Activated naive CD8-positive, alpha-beta T cell treated with anti-CD3 and anti-CD28 coated beads, Interleukin-2, amount 50 U/mL, for 16 hours (primary cell): ENCODE measurements around the gene BRSK1.
A peak's percentile ranks its signal among the peaks of the same experiment; 100 is the strongest.

ENCODE experiments used
- DNase-seq: peaks from one replicate; pipeline ENCODE4 v3.0.0-alpha.2; 2020; ENCODE audit warnings: low read depth, low spot score

The BRSK1 gene

GRCh38 chr19:55283548-55284377 is at the start of gene BRSK1:
Gene BRSK1 (plus strand): TSS chr19:55283997. CDS start chr19:55284443, 446 bp downstream.
- peak; percentile 9 for DNase-seq

GRCh38 chr19:55238030-55238429 is 45.8 kb upstream of the BRSK1 start:
- DNase-seq: no peak

GRCh38 chr19:55239004-55239403 is 44.8 kb upstream of the BRSK1 start:
- no peak for DNase-seq

- DNase-seq: no peak
Observed at GRCh38 chr19:55240713-55241020, 43.1 kb upstream of the BRSK1 start.

GRCh38 chr19:55241143-55241934 is 42.5 kb upstream of the BRSK1 start:
- no peak for DNase-seq

- no peak for DNase-seq
Observed at GRCh38 chr19:55241935-55242464, 41.8 kb upstream of the BRSK1 start.

- DNase-seq: no peak
Observed at GRCh38 chr19:55242517-55242916, 41.3 kb upstream of the BRSK1 start.

GRCh38 chr19:55244004-55244680 is 39.7 kb upstream of the BRSK1 start:
- DNase-seq: no peak

GRCh38 chr19:55245236-55245904 is 38.4 kb upstream of the BRSK1 start:
- no peak for DNase-seq

- no peak for DNase-seq
Observed at GRCh38 chr19:55246462-55247451, 37.0 kb upstream of the BRSK1 start.

GRCh38 chr19:55247621-55248099 is 36.1 kb upstream of the BRSK1 start:
- no peak for DNase-seq

- DNase-seq: no peak
Observed at GRCh38 chr19:55248166-55248675, 35.6 kb upstream of the BRSK1 start.

GRCh38 chr19:55248704-55249103 is 35.1 kb upstream of the BRSK1 start:
- no peak for DNase-seq

GRCh38 chr19:55249841-55250240 is 34.0 kb upstream of the BRSK1 start:
- no peak for DNase-seq

- DNase-seq: no peak
Observed at GRCh38 chr19:55250262-55251036, 33.3 kb upstream of the BRSK1 start.

- DNase-seq: no peak
Observed at GRCh38 chr19:55251341-55252081, 32.3 kb upstream of the BRSK1 start.

- DNase-seq: no peak
Observed at GRCh38 chr19:55252760-55253663, 30.8 kb upstream of the BRSK1 start.
